COLO668 (cell line): ENCODE results near the gene DLX1.

Experiments
- DNase-seq: peaks from one replicate; lab custom pipeline; 2025; ENCODE audit not compliant: unreplicated experiment; lab: John Stamatoyannopoulos, UW

DLX1 gene

DNA sequence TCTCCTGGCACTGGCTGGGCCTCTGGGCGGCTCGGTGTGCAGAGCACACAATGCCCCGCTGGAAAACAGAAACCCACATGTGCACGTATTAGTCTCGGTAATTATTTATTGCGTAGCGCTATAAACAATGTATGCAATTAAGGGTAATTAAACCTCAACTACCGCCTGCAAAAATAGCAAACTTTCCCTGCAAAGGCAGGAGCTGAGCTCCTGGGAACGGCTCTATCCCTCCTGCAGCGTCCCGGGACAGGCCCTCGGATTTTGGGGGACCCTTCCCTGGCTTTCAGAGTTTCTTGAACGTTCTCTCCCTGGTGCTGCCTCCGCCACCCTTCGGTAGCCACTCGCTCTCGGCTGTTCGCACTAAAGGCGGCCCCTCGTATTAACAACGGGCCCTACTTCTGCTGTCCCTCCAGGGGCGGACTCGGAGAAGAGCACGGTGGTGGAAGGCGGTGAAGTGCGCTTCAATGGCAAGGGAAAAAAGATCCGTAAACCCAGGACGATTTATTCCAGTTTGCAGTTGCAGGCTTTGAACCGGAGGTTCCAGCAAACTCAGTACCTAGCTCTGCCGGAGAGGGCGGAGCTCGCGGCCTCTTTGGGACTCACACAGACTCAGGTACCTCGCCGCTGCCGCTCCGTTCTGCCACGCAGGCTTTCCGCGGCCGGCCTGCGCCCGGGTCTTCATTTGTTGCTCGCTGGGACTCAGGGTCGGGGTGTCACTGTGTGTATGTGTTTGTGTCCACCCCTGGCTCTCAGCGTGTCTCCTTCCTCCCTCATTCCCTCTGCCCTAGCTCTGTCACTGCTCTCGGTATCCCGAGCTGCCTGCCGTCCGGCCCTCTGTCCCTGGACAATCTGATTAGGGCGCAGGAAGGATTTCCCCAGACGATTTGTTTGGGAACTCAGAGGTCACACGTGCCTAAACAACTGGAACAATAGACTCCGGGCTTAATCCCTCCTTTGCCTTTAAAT lies 1.2 kb downstream of the DLX1 start:
- peak; percentile 64 for DNase-seq

DNA sequence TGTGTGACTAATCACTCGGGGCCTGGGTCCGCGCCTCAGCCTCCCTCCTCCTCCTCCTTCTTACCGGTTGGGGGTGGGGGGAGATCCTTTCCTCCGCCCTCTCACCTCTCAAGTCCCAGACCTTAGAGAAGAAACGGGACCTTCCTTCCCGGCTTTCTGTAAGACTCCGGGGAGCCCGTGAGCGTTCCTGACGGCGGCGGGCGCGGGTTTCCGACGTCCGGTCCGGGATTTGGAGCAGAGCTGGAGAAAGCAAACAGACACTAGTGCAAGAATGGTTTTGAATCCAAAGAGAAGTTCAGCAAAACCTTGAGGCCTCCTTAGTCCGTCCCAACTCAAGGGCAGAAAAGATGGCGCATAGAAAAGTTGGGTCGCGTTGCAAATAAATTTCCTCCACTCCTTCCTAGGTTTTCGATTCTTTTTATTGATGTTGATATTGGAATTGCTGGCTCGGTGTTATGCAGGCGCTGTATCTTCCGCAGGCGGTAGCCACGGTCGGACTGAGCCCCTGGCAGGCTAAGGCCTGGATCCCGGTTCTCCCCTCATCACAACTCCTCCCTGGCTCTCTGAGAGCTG lies 2.0 kb downstream of the DLX1 start:
- no peak for DNase-seq

DNA sequence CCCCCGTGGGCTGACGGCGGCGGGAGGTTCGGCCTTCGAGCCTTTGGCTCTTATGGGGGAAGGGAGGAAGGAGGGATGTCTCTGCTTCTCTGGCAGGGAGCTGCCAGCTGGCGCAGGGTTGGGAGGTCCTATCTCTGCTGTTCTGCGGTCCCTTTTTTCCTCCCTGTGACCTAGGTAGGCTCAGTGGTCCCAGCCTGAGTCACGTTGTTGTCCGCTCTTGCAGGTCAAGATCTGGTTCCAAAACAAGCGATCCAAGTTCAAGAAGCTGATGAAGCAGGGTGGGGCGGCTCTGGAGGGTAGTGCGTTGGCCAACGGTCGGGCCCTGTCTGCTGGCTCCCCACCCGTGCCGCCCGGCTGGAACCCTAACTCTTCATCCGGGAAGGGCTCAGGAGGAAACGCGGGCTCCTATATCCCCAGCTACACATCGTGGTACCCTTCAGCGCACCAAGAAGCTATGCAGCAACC lies 2.5 kb downstream of the DLX1 start:
- no peak for DNase-seq

DNA sequence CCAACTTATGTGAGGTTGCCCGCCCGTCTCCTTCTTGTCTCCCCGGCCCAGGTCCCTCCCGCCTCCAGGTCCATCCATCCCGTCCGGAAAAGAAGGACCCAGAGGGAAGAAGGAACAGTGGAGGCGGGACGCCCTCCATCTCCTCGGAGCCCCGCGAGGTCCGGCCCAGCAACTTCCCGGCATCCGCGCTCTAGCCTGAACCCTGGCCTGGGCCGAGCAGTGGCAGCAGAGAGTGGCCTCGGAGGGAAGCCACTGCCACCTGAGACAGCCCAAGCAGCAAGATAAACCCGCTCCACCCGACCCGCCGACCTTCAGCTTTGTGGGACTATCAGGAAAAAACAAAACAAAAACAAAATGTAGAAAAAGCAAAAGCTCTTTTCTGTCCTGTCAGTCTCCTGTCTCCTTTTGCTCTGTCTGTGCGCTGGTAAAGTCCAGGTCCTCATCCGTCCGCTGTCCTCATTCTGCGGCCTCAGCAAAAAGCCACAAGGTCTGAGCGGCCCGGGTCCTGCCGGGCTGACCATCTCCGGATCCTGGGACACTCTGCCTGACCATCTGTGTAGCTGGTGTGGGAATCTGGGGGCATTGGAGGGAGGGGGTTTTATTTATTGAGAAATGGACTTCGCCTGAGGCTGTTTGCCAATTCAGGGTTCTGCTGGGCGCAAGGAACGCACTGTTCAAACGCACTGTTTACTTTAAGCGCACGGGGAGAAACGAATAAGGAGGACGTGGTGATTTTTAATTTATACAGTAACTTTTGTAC lies 3.1 kb downstream of the DLX1 start:
- DNase-seq, result no peak

DNA sequence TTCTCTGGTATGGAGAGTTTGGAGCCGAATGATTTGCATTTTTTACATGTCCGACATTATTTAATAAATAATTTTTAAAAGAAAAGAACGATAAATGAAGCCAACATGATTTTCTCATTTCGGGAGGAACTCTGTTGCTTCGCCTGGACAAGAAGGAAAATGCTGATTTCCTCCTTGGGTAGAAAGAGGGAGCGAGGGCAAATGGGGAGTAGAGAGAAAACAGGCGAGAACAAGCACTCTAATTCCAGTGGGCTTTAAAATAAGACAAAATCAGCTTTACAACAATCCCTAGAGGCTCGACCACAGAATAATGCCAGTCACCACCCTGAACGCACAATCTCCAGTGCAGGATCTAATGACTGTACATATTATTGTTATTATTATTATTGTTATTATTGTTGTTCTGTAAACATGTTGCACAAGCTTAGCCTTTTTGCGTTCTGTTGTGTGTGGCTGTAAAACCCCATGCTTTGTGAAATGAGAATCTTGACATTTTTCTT lies 3.7 kb downstream of the DLX1 start:
- DNase-seq, result no peak

DNA sequence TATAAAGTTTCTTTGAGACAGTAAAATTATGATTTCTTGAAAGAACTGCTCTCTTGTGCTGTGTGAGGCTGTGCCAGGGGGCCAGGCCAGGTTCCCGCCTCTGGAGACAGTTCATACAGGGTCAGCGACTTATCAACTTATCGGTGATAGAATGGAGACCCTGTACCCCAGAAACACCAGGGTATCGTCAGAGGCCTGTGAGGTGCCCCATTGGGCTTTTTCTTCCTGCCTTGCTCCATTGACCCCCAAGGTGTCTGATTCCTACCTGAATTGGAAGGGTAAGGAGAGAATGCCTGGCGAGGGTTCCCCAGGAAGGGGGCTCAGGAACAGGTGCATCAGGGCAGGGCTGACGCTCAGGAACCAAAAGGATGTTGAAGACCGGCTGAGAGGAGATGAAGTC lies 4.3 kb downstream of the DLX1 start:
- DNase-seq, result no peak

DNA sequence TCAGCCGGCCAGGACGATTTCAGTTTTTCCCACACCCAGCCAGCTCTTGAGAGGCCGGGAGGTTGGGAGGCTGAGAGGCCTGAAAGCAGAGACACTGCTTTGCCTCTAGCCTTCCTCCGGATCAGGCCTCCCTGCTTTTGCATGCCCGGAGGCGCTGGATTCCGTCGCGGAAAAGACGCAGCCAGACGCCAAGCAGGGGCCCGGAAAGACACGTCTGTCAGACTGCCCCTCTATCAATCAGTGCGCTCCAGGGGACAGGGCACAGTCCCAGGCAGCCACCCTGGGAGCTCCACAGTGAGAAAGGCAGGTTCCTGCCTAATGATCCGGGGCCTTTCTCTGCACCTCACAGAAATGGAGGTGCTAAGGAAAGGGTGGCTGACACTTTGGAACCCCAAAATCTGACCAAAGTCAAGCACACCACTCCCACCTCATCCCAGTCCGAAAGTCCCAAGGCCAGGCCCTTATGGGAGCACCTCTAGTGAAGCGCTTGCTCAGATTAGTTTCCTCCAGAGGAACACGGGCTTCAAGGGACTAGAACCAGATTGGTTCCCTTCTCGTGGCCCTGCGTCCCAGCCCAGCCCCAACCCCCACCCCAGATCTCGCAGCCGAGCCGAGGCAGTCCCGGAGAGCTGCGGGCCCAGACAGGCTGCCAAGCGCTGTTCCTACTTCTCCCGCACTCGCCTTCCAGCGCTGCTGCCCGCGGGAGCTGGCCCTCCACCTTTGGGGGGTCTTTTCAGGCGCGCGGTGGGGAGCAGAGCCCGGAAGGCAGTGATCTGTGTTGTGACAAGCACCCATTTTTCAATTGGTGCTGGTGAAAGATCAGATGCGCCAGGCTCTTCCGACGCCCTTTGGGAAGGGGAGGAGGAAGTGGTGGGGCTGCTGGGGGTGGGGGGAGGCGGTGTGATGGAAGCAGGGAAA lies 5.0 kb downstream of the DLX1 start:
- DNase-seq, result no peak

DNA sequence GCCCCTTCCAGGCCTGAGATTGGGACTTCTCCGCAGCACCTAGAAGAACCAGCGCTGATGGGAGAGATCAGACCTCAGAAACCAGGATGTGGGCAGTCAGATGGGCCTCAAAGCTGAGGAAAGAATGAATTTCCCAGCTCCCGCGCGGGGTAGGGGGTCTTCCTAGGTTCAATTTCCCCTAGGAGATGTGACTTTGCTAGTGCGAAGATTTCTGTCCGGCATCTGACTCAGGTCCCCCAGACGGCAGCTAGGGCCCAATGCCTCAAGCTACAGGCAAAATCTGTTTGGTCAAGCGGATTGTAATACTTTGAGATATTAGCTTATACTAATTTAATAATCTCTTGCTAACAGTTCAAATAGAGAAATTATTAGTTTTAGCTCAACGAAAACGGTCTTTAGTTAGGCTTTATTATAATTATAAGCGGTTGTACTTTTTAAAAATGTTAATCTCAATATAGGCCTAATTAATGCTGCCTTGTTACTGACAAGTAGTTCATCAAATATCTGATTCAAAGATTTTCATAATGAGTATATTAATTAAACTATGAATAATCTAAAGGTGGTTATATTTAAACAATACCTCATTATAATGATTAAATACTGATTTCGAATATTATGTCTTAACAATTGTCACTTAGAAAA lies 5.8 kb downstream of the DLX1 start:
- no peak for DNase-seq

DNA sequence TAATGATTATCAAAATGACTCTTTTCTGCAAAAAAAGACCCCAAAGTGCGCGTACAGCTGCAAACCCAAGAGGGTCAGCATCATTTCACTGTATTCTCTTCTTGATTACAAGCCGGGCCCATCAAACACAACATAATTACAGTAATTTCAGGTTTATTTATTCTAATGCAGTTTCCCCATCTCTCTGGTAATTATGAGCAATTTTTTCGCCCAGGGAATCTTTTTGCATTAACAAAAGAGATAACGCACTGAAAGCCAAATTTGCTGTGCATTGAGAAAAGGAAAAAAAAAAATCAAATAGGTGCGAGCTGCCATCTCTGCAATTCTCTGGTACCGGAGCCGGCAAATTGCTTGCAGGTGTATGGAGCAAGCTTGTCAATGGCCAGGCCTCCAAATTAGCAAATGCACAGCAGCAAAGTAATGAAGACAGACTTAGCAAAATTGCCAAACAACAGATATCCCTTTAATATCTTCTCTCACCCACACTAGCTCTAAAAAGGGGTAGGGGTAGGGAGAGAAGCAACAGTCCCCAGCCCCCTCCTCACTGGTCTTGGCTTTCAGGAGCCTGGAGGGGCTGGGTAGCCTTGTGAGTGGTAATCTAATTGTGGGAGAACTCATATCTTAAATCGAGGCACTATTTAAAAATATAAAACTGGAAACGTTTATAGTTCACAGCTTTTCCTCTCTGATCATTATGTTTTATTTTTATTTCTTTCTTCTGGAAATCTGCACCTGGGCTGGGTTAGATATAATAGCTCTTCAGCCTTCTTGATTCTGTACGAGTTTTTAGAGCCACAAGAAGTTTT lies 6.7 kb downstream of the DLX1 start:
- no peak for DNase-seq

DNA sequence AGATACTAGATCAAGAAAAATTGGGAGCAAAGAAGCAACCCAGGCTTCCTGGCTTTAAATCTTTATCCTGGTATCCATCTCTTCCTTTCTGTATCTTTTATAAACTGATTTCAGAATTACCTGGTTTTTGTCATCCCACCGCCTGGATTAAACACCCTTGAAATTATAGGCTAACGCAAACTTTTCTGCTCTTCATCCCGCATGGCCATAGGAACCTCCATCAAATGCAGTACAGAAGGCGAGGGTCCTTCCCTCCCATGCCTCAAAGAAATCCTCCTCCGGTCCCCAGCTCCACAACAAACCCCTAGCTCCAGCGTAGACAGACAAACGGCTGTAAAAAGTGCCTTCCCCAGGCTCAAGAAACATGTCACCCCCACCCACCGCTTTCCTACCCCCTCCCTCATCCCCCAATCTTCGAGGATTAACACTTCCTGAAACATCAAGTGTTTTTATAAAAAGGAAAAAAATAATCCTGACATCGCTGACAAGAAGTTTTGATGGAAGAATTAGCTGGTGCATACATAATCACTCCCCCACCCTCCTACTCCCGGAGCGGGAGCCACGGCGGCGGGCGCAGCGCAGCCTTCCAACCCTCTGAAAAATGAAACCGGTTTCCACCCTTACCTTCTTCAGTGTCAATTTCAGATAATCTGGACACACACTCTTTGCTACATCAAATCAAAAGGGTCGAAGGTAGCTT lies 7.6 kb downstream of the DLX1 start:
- no peak for DNase-seq

DNA sequence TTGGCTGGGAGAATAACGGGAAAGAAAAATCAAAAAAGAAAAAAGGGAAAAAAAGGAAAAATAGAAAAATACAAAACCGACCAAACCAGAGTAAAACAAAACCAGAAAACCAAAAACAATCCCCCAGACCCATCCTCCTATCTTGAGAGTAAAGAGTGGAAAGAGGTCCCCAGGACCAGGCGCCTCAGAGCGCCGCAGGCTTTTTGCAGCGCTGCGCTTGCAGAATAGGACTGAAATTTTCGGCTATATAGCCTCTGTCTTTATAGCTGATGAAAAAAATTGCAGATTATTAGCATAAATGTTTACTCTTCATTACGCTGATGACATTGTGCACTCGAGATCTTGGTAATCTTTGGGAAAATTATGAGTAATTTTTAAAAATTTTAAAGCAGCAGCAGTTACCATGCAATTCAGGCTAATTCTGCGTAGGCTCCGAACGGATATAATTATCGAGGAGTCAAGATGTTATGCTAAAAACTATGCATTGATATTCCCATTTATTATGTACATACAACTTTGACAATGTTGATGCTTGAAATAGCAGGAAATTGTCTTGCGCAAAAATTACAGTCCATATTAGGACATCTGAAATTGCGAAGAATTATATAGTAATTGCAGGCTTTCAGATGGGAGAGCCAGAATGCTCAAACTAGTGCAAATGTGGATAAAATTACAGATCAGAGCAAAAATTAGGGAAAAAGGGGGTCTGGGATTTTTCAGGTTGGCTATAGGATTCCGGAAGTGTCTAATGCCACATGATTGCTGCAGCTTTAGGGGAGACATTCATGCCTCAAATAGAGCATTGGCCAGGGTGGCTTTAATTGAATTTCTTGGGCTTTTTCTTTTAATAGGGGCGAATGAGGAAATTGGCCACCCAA lies 8.3 kb downstream of the DLX1 start:
- no peak for DNase-seq

DNA sequence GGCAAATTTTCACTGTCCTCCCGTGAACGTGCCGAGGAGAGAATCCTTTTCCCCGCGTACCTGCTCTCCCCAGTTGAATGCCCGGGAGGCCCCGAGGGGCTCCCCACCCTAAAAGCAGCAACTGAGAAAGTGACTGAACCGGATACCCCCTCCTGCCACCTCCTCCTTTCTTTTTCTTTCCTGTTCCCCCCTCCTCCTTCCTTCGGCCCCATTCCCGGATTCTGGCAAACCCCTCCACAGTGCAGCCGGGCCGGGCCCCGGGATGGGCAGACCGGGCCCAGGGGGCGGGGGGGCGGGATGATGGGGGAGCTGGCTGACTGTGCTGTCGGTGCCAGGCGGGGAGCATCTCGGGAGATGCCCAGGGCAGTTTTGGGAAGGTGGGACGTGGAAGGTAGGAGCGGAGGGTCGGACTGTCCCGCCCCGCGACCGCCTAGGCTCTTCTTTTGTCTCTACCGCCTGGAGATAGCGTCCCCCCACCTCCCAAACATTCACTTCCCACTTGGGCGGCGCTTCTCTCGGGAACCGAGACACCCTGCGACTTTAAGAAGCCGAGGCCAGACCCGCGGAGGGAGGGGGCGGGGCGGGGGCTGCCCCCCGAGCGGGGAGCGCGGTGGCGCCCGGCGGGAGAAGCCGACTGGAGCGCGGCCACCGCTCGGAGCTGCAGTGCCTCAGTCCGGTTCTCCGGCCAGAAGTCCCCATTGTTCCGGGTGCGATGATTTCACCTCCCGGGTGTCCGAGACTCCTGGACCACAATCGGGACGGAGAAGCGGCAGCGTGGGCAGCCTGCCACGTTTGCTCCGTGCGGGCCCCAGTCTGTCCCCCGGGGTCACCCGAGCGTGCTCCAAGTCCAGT lies 9.2 kb downstream of the DLX1 start:
- DNase-seq, result no peak

DNA sequence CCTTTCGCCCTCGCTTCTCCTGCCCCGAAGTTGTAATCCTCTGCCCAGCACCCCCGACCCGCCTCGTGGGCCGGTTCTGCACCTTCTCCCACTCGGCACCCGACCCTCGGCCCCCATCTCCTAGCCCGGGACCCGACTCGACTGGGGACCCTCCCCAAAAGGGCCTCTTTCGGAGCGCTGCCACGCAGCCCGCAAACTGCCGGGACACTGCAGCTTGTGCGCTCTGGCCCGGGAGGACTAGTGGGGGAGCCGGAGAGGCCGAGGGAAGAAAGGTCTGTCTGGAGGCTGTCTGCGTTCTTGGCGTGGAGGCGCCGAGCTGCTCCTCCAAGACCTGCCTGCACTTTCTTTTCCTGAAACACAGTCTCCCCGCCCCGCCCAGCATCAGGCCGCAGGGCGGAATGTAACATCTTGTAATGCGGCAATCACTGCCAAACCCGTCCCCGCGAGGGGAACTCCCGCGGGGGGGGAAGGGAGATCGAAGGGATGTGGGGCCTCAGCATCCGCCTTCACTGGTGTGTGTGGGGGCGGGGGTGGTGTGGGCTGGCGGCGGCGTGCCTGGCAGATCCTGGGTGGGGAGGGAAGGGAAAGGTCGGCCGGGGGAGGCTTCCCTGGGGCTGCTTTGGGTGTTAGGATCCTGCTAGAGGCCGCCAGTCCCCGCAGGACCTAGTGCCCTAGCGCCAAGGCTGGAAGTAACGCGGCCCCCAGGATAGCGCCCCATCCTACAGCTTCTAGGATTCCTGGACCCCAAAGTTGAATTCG lies 10.0 kb downstream of the DLX1 start:
- DNase-seq, result no peak

DNA sequence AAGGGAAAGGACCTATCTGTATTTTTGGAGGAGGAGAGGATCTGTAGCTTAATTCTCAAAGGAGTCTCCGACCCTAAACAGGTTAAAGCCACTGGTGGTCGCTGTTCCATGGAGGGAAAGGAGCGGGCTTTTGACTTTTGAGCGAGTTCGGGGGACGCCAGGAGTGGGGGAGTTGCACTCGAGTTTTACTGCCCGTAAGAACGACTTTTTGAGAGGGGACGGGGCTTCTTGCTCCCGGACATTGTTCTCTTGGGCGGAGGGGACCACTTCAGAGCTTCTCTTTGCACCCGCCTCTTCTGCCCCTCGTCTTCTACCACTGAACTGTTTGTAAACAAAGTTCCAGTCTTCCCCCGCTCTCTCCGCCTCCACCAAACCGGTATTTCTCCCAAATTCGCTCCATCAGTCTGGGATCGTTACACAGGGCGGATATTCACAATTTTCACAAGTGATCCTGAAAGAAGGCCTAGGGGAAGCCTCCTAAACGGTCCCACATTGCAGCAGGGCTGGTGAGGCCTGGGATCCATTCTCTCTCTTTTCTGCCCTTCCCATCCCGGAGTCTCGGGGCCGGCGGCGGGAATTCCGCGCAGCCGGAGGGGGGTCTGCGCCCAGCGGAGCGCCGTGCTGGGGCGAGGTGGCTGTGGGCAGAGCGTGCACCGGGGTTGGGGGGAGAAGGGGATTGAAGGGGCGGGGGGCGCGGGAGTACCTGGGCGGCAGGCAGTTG lies 10.8 kb downstream of the DLX1 start:
- no peak for DNase-seq
